HL-60 (cell line): ENCODE results near the gene C5orf58.

Experiments
- DNase-seq, 2 experiments: peaks; one replicate each; pipeline ENCODE4 v3.0.0-alpha.2; 2010 to 2020; ENCODE audit warnings: low read depth in 1 of 2, low spot score in 1 of 2
- H3K27ac ChIP-seq: fragments of 250-450 bp; sonication (Bioruptor Pico); replicated peaks from 2 replicates; pipeline ENCODE4 v1.5.1; 2020; ENCODE audit warnings: mild to moderate bottlenecking, moderate library complexity
- H3K27me3 ChIP-seq: fragments of 250-450 bp; sonication (Bioruptor Pico); 2 replicates; pipeline ENCODE4 v1.5.1; 2021; ENCODE audit warnings: mild to moderate bottlenecking, moderate library complexity; ENCODE audit not compliant: insufficient read depth, poor library complexity, severe bottlenecking
- H3K4me3 ChIP-seq: replicated peaks from 2 replicates; pipeline ENCODE4 v1.5.1; 2011; ENCODE audit warnings: mild to moderate bottlenecking, control low read depth, low read length; ENCODE audit not compliant: insufficient read depth
- GABPA ChIP-seq: IDR thresholded peaks from 2 replicates; pipeline ENCODE4 v1.6.1; 2012; ENCODE audit warnings: low read depth
- POLR2AphosphoS5 ChIP-seq: IDR thresholded peaks from 2 replicates; pipeline ENCODE4 v1.6.1; 2012; ENCODE audit warnings: low read depth
- SPI1 ChIP-seq: IDR thresholded peaks from 2 replicates; pipeline ENCODE4 v1.6.1; 2012; ENCODE audit warnings: low read depth, mild to moderate bottlenecking, borderline replicate concordance
- TF ChIP-seq, protein P1 (sequence below): IDR thresholded peaks from one replicate; pipeline ENCODE4 v1.5.1; 2011; ENCODE audit warnings: low read length, control low read depth, inconsistent platforms; ENCODE audit not compliant: insufficient read depth
- TF ChIP-seq, protein P2 (sequence below): IDR thresholded peaks from 2 replicates; pipeline ENCODE4 v1.6.1; 2012; ENCODE audit warnings: low read depth; ENCODE audit not compliant: insufficient replicate concordance

The C5orf58 gene

DNA sequence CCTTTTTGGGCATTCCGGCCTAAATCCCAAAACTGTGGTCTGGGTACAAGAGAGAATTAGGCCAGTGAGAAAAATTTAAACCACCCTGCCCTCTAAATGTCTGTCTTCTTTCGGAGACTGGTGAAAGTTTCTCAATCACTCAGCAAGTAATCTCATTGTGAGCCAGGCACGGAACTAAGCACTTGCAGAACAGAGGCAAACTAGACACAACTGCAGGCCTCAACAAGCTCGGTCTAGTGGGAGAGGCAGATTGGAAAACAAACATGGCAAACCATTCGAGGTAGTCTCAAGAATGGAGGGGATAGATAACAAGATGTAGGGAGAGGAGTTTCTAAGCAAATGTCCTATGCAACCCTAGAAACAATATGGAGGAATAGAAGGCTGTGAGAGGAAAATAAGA is 8.9 kb upstream of the C5orf58 start:
- no peaks in the 10 kb centered on the region for H3K27me3 ChIP-seq

DNA sequence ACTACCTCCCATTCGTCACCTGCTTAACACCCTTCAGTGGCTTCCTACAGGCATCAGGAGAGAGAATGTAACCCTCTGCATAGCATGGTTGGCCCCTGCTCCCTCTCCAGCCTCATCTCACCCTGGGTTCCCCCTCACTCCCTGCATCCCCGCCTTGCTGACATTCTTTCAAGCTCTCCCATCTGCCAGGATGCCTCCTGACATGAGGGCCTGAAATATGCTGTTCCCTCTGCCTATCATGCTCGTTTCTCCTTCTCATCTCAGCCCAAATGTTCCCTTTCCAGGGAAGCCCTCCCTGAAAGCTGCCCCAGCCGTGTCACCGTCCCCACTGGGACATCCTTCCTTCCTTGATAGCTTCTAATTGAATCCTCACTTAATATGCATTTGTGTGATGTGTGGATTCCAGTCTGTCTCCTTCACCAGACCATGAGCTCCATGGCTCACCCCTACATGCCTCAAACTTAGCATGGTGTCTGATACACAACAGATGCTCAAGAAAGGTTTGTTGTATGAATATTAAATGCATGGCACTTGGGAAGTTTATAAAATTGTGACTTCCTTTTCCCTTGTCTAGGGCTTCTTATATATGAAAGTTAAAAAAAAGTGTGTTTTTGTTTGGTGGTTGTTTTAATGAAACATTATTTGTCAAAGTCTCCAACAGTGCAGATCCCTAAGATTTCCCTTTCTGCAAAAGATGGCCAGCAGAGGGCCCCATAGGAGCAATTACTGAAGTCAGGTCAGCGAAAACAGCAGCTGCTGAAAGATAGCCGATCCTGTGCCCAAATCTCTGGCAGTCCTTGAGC is 7.3 kb upstream of the C5orf58 start:
- peak; percentile 28 to 69 for DNase-seq
- TF ChIP-seq POLR2AphosphoS5, result no peak
- TF ChIP-seq, protein P1, sequence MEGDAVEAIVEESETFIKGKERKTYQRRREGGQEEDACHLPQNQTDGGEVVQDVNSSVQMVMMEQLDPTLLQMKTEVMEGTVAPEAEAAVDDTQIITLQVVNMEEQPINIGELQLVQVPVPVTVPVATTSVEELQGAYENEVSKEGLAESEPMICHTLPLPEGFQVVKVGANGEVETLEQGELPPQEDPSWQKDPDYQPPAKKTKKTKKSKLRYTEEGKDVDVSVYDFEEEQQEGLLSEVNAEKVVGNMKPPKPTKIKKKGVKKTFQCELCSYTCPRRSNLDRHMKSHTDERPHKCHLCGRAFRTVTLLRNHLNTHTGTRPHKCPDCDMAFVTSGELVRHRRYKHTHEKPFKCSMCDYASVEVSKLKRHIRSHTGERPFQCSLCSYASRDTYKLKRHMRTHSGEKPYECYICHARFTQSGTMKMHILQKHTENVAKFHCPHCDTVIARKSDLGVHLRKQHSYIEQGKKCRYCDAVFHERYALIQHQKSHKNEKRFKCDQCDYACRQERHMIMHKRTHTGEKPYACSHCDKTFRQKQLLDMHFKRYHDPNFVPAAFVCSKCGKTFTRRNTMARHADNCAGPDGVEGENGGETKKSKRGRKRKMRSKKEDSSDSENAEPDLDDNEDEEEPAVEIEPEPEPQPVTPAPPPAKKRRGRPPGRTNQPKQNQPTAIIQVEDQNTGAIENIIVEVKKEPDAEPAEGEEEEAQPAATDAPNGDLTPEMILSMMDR, result peak; percentile 55
- Histone ChIP-seq H3K27ac (no peak overlapping the region), H3K4me3 (no peak overlapping the region), H3K27me3 (no peaks in the 10 kb centered on the region)

More for the DNA sequence above, 8.9 kb upstream of the C5orf58 start:
- no peak for DNase-seq
- TF ChIP-seq, protein P2, sequence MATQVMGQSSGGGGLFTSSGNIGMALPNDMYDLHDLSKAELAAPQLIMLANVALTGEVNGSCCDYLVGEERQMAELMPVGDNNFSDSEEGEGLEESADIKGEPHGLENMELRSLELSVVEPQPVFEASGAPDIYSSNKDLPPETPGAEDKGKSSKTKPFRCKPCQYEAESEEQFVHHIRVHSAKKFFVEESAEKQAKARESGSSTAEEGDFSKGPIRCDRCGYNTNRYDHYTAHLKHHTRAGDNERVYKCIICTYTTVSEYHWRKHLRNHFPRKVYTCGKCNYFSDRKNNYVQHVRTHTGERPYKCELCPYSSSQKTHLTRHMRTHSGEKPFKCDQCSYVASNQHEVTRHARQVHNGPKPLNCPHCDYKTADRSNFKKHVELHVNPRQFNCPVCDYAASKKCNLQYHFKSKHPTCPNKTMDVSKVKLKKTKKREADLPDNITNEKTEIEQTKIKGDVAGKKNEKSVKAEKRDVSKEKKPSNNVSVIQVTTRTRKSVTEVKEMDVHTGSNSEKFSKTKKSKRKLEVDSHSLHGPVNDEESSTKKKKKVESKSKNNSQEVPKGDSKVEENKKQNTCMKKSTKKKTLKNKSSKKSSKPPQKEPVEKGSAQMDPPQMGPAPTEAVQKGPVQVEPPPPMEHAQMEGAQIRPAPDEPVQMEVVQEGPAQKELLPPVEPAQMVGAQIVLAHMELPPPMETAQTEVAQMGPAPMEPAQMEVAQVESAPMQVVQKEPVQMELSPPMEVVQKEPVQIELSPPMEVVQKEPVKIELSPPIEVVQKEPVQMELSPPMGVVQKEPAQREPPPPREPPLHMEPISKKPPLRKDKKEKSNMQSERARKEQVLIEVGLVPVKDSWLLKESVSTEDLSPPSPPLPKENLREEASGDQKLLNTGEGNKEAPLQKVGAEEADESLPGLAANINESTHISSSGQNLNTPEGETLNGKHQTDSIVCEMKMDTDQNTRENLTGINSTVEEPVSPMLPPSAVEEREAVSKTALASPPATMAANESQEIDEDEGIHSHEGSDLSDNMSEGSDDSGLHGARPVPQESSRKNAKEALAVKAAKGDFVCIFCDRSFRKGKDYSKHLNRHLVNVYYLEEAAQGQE, result no peak
- no peak overlapping the region for H3K27ac ChIP-seq
- no peak overlapping the region for H3K4me3 ChIP-seq

DNA sequence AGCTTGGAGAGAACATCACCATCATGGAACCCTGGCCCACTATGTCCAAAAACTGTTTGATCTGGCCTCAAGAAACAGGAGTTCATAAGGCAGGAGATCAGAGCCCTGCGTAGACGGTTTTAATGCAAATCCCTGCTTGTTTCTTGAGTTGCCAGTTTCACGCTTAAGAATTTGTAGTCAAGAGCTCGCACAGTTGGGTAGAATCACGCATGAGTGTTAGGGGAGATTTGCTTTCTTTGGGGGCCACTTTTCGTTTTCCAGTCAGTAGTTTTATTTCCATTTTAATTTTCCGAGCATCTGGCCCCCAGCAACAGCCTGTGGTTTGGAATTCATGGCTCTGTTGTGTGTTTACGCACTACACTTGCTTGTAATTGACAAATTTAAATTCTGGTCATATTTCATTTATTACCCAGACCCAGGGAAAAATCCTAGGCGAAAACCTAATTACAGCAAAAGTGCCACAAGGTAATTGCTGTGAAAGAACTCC is 6.6 kb upstream of the C5orf58 start:
- TF ChIP-seq GABPA, result no peak
- TF ChIP-seq POLR2AphosphoS5, result no peak
- TF ChIP-seq, protein P2, result no peak
- TF ChIP-seq, protein P1, result no peak
- TF ChIP-seq SPI1, result no peak
- no peaks in the 10 kb centered on the region for H3K27me3 ChIP-seq
- no peak overlapping the region for H3K27ac ChIP-seq
- H3K4me3 ChIP-seq, result no peak overlapping the region
- DNase-seq, result no peak

DNA sequence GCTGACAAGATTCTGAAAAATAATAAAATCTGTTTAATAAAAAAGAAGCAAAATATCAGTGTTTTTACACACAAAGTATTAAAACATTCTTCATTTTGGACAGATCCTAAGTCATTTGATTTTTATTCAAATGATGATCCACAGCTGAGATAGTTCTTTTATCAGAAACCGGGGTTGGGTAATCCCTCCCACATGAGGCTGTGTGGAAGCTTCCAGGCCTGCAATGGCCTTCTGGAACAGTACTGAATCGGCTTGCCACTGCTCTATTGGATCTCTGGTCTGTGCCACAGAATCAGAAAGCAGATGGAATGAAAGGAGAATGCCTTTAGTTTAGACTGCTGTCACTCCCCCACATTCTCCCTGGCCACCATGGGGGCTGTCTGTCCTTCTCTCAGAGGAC is 6.1 kb upstream of the C5orf58 start:
- H3K4me3 ChIP-seq, result no peak overlapping the region
- H3K27me3 ChIP-seq, result no peaks in the 10 kb centered on the region
- no peak for DNase-seq
- TF ChIP-seq, protein P2, result no peak
- no peak for TF ChIP-seq POLR2AphosphoS5
- TF ChIP-seq, protein P1, result no peak
- no peak for TF ChIP-seq SPI1
- no peak for TF ChIP-seq GABPA
- H3K27ac ChIP-seq, result no peak overlapping the region
